SK-N-MC (cell line): ENCODE results near the gene ATP5F1E.

Source experiments
- EZH2 ChIP-seq: fragments of 200-600 bp; sonication (generic); IDR thresholded peaks from one replicate; pipeline ENCODE4 v1.6.1; 2017; ENCODE audit warnings: antibody characterized with exemption
- FOXP2 ChIP-seq: optimal IDR thresholded peaks from 2 replicates; pipeline ENCODE3; 2011; ENCODE audit warnings: mild to moderate bottlenecking, moderate library complexity; ENCODE audit not compliant: insufficient read depth; ENCODE audit errors: extremely low read length, control extremely low read depth
- POLR2AphosphoS5 ChIP-seq: IDR thresholded peaks from 2 replicates; pipeline ENCODE4 v1.6.1; 2012; ENCODE audit warnings: mild to moderate bottlenecking, low read depth, low read length, borderline replicate concordance

GRCh38 chr20:59040667-59041066 lies 8.5 kb upstream of the ATP5F1E start:
- TF ChIP-seq POLR2AphosphoS5 = no peak
- TF ChIP-seq EZH2 = no peak
- no peak for TF ChIP-seq FOXP2
